OCI-LY7 (cell line): ENCODE results near the gene B3GNT8. TPM values are rescaled to one million over a fixed set of nuclear protein-coding genes. Genes with fewer than 3 reads are reported as not detected.

ENCODE experiments used
- BruUV-seq: library from RNA; stranded (reverse); fragments of 400-500 nt; replicated peaks from 2 replicates; lab custom pipeline; 2021; lab: Mats Ljungman, UMichigan
- CTCF ChIA-PET: fragments of 300-600 bp; sonication (Branson Sonifier 250); formaldehyde crosslinking; loops from one replicate; lab custom pipeline; 2022; ENCODE audit warnings: antibody characterized with exemption; ENCODE audit not compliant: unreplicated experiment; lab: Charles Lee
- POLR2A ChIA-PET: fragments of 300-600 bp; sonication (Branson Sonifier 250); formaldehyde crosslinking; loops from one replicate; lab custom pipeline; 2022; ENCODE audit warnings: antibody characterized with exemption; lab: Charles Lee
- DNase-seq: peaks from one replicate; pipeline ENCODE4 v3.0.0-alpha.2; 2015; ENCODE audit warnings: low spot score
- H2AFZ ChIP-seq: fragments of 200-600 bp; sonication (generic), shearing (Covaris generic); 2 replicates; pipeline ENCODE4 v1.6.1; 2014; ENCODE audit warnings: mild to moderate bottlenecking, antibody characterized with exemption, low read length, moderate library complexity
- H3K27ac ChIP-seq: fragments of 200-600 bp; sonication (generic); 2 replicates; pipeline ENCODE4 v1.5.1; 2014; ENCODE audit warnings: mixed run types, low read depth, mild to moderate bottlenecking, moderate library complexity, low read length, inconsistent platforms; ENCODE audit not compliant: poor library complexity, severe bottlenecking
- H3K36me3 ChIP-seq: fragments of 200-600 bp; sonication (generic); 2 replicates; pipeline ENCODE4 v1.6.1; 2014; ENCODE audit warnings: mild to moderate bottlenecking, antibody characterized with exemption, low read length, moderate library complexity, mixed read lengths; ENCODE audit not compliant: insufficient read depth
- H3K4me1 ChIP-seq: fragments of 200-600 bp; sonication (generic); 2 replicates; pipeline ENCODE4 v1.5.1; 2014; ENCODE audit warnings: mild to moderate bottlenecking, low read length; ENCODE audit not compliant: insufficient read depth, poor library complexity, severe bottlenecking
- H3K4me2 ChIP-seq: fragments of 200-600 bp; sonication (generic); 2 replicates; pipeline ENCODE4 v1.6.1; 2014; ENCODE audit warnings: mild to moderate bottlenecking, low read length
- H3K4me3 ChIP-seq: fragments of 200-600 bp; sonication (generic); 2 replicates; pipeline ENCODE4 v1.5.1; 2014; ENCODE audit warnings: mild to moderate bottlenecking, low read depth, low read length; ENCODE audit not compliant: poor library complexity, severe bottlenecking
- H3K79me2 ChIP-seq: fragments of 200-600 bp; sonication (generic); 2 replicates; pipeline ENCODE4 v1.6.1; 2016; ENCODE audit warnings: low read depth, mild to moderate bottlenecking, low read length, moderate library complexity, mixed read lengths; ENCODE audit not compliant: insufficient read depth
- H3K9me2 ChIP-seq: fragments of 200-600 bp; sonication (generic); 2 replicates; pipeline ENCODE4 v1.6.1; 2016; ENCODE audit warnings: mild to moderate bottlenecking, low read length, mixed read lengths; ENCODE audit not compliant: insufficient read depth
- H3K9me3 ChIP-seq: fragments of 200-600 bp; sonication (generic); 2 replicates; pipeline ENCODE4 v1.6.1; 2014; ENCODE audit warnings: mild to moderate bottlenecking, mixed run types, low read length, mixed read lengths
- H4K20me1 ChIP-seq: fragments of 200-600 bp; sonication (generic); 2 replicates; pipeline ENCODE4 v1.6.1; 2014; ENCODE audit warnings: mild to moderate bottlenecking, antibody characterized with exemption, low read length, moderate library complexity, mixed read lengths; ENCODE audit not compliant: insufficient read depth
- CTCF ChIP-seq: fragments of 200-600 bp; sonication (generic); conservative IDR thresholded peaks from 2 replicates; pipeline ENCODE4 v1.5.1; 2014; ENCODE audit warnings: mild to moderate bottlenecking, antibody characterized with exemption, low read length, moderate library complexity, mixed read lengths
- EZH2phosphoT487 ChIP-seq: fragments of 200-600 bp; sonication (generic); IDR thresholded peaks from 2 replicates; pipeline ENCODE4 v1.6.1; 2018; ENCODE audit warnings: low read depth, borderline replicate concordance, mild to moderate bottlenecking, mixed run types, antibody characterized with exemption, low read length, moderate library complexity, mixed read lengths
- intact Hi-C: fragments of 100-400 bp; cut with micrococcal nuclease; formaldehyde crosslinking; loops from one replicate; pipeline ENCODE4 v1.10.0; 2022; ENCODE audit not compliant: unreplicated experiment
- total RNA-seq, 2 experiments: library from RNA; depleted of rRNA in 1 of 2; stranded (reverse); fragments of >200 nt in 1 of 2; shearing (Covaris generic) in 1 of 2; gene quantifications; 2 replicates each; pipeline ENCODE4 v1.2.3, GENCODE V29; 2014 to 2022

The B3GNT8 gene
- total RNA-seq, 2 experiments from 2014 or later = 0.40 to 0.47 TPM

- Histone ChIP-seq H3K4me1 (peaks cover 10% of the 10 kb centered on the region), H3K9me2 (no peaks in the 10 kb centered on the region), H3K36me3 (no peaks in the 10 kb centered on the region), H3K4me3 (no peak overlapping the region), H3K9me3 (no peaks in the 10 kb centered on the region), H3K4me2 (no peak overlapping the region), H2AFZ (no peak overlapping the region), H3K79me2 (no peaks in the 10 kb centered on the region), H3K27ac (no peak overlapping the region), H4K20me1 (no peaks in the 10 kb centered on the region)
- no TSS peak for BruUV-seq
- DNase-seq = peak; percentile 47
- TF ChIP-seq EZH2phosphoT487 (no peak), CTCF (peak; percentile 52)
- intact Hi-C loops = no loop called here
- CTCF ChIA-PET = no interaction called here
- POLR2A ChIA-PET = interaction anchor here (0.8 kb wide), 1 partner anchor 31 kb away, joined by 3 read pairs; no protein-coding TSS in a partner anchor
Measured at GRCh38 chr19:41408256-41408655, 18.9 kb downstream of the B3GNT8 start.

DNA sequence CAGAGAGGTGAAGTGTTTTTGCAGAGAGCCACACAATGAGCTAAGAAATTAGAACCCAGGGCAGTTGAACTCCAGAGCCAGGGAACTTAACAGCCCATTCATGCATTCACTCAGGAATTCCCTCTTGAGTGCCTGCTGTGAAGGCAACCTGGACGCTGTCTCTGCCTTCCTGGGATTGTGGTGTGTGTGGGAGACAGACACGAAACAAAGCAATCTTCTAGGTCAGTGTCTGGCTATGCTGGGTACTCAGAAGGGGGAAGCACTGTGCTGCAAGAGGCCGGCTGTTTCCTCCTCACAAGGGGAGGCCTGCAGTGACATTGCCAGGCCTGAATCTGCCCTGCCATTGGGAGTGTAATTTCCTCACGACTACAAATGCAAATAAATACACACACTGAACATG, 19.9 kb downstream of the B3GNT8 start:
- no peak overlapping the region for H3K4me2 ChIP-seq

More for the DNA sequence above, 19.9 kb downstream of the B3GNT8 start:
- ChIA-PET CTCF (no interaction called here), POLR2A (no interaction called here)
- Histone ChIP-seq H3K79me2 (no peaks in the 10 kb centered on the region), H3K36me3 (no peaks in the 10 kb centered on the region), H3K9me3 (no peaks in the 10 kb centered on the region), H2AFZ (no peak overlapping the region), H3K4me1 (peaks cover 10% of the 10 kb centered on the region), H3K27ac (no peak overlapping the region), H3K9me2 (no peaks in the 10 kb centered on the region), H4K20me1 (no peaks in the 10 kb centered on the region), H3K4me3 (no peak overlapping the region)
- no TSS peak for BruUV-seq
- DNase-seq = no peak
- no peak for TF ChIP-seq CTCF
- no peak for TF ChIP-seq EZH2phosphoT487
- intact Hi-C loops = no loop called here
